Fibroblast of upper back skin (primary cell): ENCODE data around the gene DIAPH3.

Experiments used
- DNase-seq: peaks from one replicate; pipeline ENCODE4 v3.0.0-alpha.2; 2013

Gene DIAPH3

DNA sequence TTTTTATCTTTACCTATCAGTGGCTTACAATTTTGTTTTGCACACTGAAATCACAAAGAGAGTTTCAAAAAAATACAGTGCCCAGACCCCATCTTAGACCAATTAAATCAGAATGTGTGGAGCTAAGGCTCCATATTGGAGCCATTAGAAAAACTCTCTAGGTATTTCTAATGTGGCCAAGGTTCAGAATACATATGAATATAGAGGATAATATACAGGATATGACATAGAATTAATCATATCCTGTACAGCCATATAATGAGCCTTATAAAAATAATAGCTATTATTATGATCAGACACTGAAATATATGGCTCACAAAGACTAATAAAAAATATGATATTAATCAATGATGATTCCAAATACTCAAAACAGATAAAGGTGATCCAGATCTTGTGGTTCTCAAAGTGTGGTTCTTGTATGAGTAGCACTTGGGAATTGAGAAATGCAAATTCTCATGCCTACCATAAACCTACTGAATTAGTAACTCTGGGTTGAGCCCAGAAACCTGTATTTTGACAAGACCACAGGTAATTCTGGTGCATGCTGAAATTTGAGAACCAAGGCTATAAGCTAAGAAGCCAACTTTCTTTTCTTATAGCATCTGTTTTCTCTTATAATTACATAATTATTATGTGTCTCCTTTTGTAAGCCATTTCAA lies 408.0 kb downstream of the DIAPH3 start:
- DNase-seq, result peak; percentile 57

DNA sequence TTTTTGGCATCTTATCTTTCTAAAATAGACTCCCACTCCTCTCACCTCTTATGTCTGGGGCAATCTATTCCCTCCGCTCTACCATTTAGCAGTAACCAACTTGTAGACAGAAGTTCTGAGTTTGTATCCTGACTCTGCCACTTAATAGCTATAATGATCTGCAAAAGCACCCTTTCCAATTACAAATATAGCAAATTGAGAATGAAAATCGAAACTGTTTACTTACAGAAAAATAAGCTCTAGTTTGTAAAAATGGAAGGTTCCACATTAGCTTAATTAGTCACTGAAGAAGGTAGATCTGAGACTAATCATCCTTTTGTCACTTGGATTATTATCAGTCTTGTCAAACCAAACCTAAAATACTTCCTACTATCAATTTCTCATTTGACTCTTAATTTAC lies 409.3 kb downstream of the DIAPH3 start:
- DNase-seq, result no peak

DNA sequence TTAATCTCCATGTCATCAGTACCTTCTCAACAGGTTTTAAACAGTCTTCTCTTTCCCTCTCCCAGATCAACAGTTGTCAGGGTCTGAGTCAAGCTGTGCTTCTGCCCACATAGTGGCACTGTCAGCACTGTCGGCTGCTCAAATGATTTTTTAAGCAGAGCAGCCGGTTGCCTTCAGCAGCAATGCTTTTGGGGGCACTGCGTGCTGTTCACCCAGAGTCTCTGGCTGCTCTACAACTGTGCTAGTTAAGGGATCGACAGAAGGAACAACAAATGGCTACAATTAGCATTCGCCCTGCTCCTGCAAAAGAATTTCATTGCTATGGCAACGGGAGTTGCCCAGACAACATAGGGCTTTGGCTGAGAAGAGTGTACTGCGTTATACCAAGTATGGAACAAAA lies 412.9 kb downstream of the DIAPH3 start:
- DNase-seq, result peak; percentile 73

DNA sequence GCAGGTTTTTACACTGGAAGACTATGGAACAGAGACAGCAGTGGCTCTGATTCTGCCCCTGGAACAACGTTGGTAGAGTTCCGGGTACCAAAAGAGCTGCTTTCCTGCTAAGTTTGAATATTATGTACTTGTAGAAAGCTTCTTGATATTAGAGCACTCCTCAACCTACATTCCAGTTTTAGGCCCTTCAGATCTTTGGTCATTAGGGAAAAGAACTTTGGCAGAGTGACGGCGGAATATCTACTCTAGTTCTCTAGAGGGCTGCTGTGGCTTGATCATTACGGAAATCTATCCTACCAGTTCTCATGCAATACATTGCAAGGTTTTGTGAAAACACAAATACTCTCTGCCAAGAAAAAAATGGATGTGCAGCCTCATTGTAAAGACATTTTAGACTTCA lies 415.7 kb downstream of the DIAPH3 start:
- DNase-seq, result peak; percentile 83

DNA sequence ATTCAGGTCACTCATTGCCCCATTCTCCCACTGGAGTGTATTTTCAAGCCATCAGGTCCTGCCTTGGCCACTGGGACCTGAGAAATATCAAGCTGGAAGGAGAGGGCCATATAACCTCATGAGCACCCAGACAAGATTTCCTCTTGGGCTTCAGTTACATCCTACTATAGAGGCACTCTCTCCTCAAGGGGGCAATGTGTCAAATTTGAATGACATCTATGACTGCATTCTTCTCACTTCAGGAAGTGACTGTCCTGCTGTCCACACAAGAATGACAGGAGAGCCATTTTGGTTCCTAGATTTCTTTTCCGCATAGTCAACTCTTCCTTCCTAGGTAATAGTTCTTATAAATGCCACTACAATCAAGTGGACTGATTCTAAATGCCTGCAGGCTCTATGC lies 416.2 kb downstream of the DIAPH3 start:
- no peak for DNase-seq

- peak; percentile 84 for DNase-seq
Measured at GRCh38 chr13:59746291-59746962, 417.3 kb downstream of the DIAPH3 start.

- DNase-seq, result peak; percentile 68
Measured at GRCh38 chr13:59745392-59745788, 418.3 kb downstream of the DIAPH3 start.

GRCh38 chr13:59744747-59745391 lies 418.9 kb downstream of the DIAPH3 start:
- no peak for DNase-seq

- DNase-seq, result peak; percentile 41
Measured at GRCh38 chr13:59743195-59743594, 420.5 kb downstream of the DIAPH3 start.

DNA sequence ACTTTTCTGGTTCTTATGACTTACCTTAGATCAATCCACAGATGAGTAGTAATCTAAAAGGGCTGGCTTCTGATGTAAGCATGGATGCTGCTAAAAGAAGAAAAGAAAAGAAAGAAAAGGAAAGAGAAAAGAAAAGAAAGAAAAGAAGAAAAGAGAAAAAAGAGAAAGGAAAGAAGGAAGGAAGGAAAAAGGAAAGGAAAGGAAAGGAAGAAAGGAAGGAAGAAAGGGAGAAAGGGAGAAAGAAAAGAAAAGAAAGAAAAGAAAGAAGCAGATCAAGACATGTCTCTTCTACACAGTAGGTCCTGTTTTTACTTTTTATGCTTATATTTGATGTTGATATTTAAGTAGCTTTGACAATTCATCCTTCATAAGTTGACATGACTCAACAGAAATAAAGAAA lies 421.3 kb downstream of the DIAPH3 start:
- DNase-seq, result no peak

GRCh38 chr13:59738921-59739320 lies 424.8 kb downstream of the DIAPH3 start:
- DNase-seq, result no peak

GRCh38 chr13:59734393-59734792 lies 429.3 kb downstream of the DIAPH3 start:
- no peak for DNase-seq

- DNase-seq, result no peak
Measured at GRCh38 chr13:59733744-59734143, 430.0 kb downstream of the DIAPH3 start.

- DNase-seq, result no peak
Measured at GRCh38 chr13:59730026-59730425, 433.7 kb downstream of the DIAPH3 start.

DNA sequence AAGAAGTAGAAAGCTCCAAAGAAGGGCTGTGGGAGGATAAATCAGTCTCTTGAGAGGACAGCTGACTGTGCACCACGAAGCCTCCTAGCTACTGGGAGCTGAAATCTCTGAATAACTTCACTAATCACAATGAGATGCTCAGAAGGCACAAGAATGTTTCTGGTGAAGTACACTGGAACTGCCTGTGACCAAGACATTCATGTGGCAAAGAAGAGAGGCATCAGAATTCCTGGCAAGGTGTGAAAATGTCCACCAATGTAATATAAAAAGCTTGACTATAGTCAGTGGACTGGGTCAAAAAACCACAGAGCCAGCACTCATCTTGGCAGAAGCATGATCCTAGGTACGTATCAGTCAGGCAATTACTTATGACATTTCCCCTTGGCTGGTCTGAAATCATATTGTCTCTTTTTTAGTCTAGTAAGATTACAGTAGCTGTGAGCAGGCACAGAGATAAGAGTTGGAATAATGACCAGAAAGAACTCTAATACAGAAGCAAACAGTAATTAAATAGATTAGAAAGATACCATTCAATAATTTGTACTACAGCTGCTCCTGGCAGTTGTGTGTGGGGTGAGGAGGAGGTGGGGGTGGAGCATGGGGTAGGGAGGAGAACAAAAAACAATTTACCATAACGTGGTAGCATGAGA lies 434.7 kb downstream of the DIAPH3 start:
- DNase-seq, result peak; percentile 26

GRCh38 chr13:59721926-59722910 lies 441.5 kb downstream of the DIAPH3 start:
- peak; percentile 27 for DNase-seq

GRCh38 chr13:59715611-59716010 lies 448.1 kb downstream of the DIAPH3 start:
- DNase-seq, result no peak

DNA sequence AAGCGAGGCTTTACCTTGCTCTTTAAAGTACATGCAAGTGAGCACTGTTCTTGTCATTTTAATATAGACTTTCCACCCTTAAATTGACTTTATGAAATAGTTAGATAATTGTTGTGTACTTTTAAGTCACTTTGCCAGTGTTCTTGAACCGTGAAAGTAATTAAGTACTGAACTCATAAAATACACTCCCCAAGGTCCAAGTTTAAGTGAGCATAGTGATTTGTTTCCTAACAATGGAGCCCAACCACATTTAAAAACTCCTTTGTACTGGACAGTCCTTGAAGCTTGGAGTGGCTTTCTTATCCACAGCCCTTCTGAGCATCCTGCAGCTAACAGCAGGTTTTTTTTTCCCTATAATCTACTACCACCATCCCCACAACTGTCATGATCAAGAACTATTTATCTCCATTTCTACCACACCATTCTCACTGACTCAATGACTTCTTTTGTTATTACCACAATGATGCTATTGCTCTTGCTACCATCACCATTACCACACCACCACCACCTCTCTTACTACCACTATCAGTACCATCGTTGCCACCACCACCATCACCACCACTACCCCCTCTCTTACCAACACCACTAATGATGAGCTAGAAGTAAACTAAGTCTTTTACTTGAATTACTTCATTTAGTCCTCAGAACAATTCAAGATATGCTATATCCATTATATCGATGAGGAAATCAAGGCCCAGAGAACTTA lies 452.6 kb downstream of the DIAPH3 start:
- peak; percentile 21 for DNase-seq

- DNase-seq, result no peak
Measured at GRCh38 chr13:59710416-59710815, 453.3 kb downstream of the DIAPH3 start.

- no peak for DNase-seq
Measured at GRCh38 chr13:59706101-59706976, 457.4 kb downstream of the DIAPH3 start.

GRCh38 chr13:59702269-59702668 lies 461.5 kb downstream of the DIAPH3 start:
- DNase-seq, result no peak
